ENCODE data around the gene GSE1. TPM values are rescaled to one million over a fixed set of nuclear protein-coding genes. Genes with fewer than 3 reads are reported as not detected.

The GSE1 gene
- total RNA-seq, 6 experiments from 2014 or later, result 49.2 to 62.3 (median 58.1) TPM

GRCh38 chr16:85616607-85617321, 3.6 kb downstream of the GSE1 start:
- Mint-ChIP-seq H3K27ac (no peak overlapping the region), H3K4me3 (no peak overlapping the region), H3K4me1 (ENCODE audit: low read depth) (peaks cover 5% of the 10 kb centered on the region; the same call in 1 of the 2 replicates), H3K9me3 (no peaks in the 10 kb centered on the region), H3K27me3 (ENCODE audit: insufficient read depth) (peaks cover 4% of the 10 kb centered on the region; the same call in 1 of the 2 replicates), H3K36me3 (ENCODE audit: low read depth) (peaks cover 9% of the 10 kb centered on the region; the same call in 1 of the 2 replicates)
- DNase-seq, result no peak
- TF ChIP-seq CTCF (IDR thresholded peaks at IDR 0.05), result no peak

GRCh38 chr16:85617948-85618347, 4.8 kb downstream of the GSE1 start:
- TF ChIP-seq CTCF (IDR thresholded peaks at IDR 0.05), result no peak
- Mint-ChIP-seq H3K27ac (no peak overlapping the region), H3K27me3 (ENCODE audit: insufficient read depth) (peaks cover 10% of the 10 kb centered on the region), H3K4me3 (no peak overlapping the region), H3K9me3 (no peaks in the 10 kb centered on the region), H3K36me3 (ENCODE audit: low read depth) (peaks cover 9% of the 10 kb centered on the region; the same call in 1 of the 2 replicates), H3K4me1 (ENCODE audit: low read depth) (peaks cover 5% of the 10 kb centered on the region; the same call in 1 of the 2 replicates)
- DNase-seq, result no peak

GRCh38 chr16:85618521-85618920, 5.4 kb downstream of the GSE1 start:
- no peak for TF ChIP-seq CTCF (IDR thresholded peaks at IDR 0.05)
- peaks cover 5% of the 10 kb centered on the region; the same call in 1 of the 2 replicates for H3K4me1 Mint-ChIP-seq (ENCODE audit: low read depth)
- peaks cover 12% of the 10 kb centered on the region for H3K27me3 Mint-ChIP-seq (ENCODE audit: insufficient read depth)
- no peaks in the 10 kb centered on the region for H3K9me3 Mint-ChIP-seq
- H3K27ac Mint-ChIP-seq, result no peak overlapping the region
- DNase-seq, result no peak
- H3K36me3 Mint-ChIP-seq (ENCODE audit: low read depth), result peaks cover 9% of the 10 kb centered on the region; the same call in 1 of the 2 replicates
- no peak overlapping the region for H3K4me3 Mint-ChIP-seq

- TF ChIP-seq CTCF (IDR thresholded peaks at IDR 0.05), result no peak
- peaks cover 12% of the 10 kb centered on the region for H3K27me3 Mint-ChIP-seq (ENCODE audit: insufficient read depth)
- peaks cover 5% of the 10 kb centered on the region; the same call in 1 of the 2 replicates for H3K4me1 Mint-ChIP-seq (ENCODE audit: low read depth)
- no peak for DNase-seq
- no peak overlapping the region for H3K4me3 Mint-ChIP-seq
- H3K27ac Mint-ChIP-seq, result no peak overlapping the region
- H3K36me3 Mint-ChIP-seq (ENCODE audit: low read depth), result peaks cover 9% of the 10 kb centered on the region; the same call in 1 of the 2 replicates
- H3K9me3 Mint-ChIP-seq, result no peaks in the 10 kb centered on the region
Observed at GRCh38 chr16:85619101-85619891, 6.2 kb downstream of the GSE1 start.

GRCh38 chr16:85620374-85620773, 7.3 kb downstream of the GSE1 start:
- Mint-ChIP-seq H3K36me3 (ENCODE audit: low read depth) (peaks cover 9% of the 10 kb centered on the region; the same call in 1 of the 2 replicates), H3K4me3 (no peak overlapping the region), H3K27ac (no peak overlapping the region), H3K27me3 (ENCODE audit: insufficient read depth) (peaks cover 12% of the 10 kb centered on the region), H3K4me1 (ENCODE audit: low read depth) (peaks cover 5% of the 10 kb centered on the region; the same call in 1 of the 2 replicates), H3K9me3 (no peaks in the 10 kb centered on the region)
- no peak for TF ChIP-seq CTCF (IDR thresholded peaks at IDR 0.05)
- no peak for DNase-seq

All from HFFc6 (cell line).